HG02798 (cell line): ENCODE measurements around the gene TAS1R3.
"Not testable (repeated sequence)": the region's sequence is repeated elsewhere in the genome, so short reads cannot be mapped to it uniquely, and the experiment has no call there.

ENCODE experiments used
- ATAC-seq: cut with Tn5 transposase; IDR thresholded peaks from one replicate; pipeline ENCODE4 v1.9.1; 2021; ENCODE audit warnings: mild to moderate bottlenecking; ENCODE audit not compliant: unreplicated experiment, poor library complexity

The TAS1R3 gene

DNA sequence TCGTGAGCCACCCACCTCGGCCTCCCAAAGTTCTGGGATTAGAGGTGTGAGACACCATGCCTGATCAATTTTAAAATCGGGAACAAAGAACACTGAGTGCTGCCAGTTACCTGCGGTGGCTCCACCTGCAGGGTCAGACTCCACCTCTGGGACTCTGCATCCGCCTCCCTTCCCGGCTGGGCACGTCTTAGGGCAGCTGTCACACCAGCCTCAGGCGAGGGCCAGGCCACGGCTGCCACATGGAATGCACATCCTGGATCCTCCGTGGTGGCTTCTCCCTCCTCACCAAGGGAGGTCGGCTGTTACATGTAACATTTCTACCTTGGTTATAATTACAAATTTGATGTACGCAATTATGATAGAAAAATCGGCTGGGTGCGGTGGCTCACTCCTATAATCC is 33.2 kb downstream of the TAS1R3 start:
- ATAC-seq, result no peak

DNA sequence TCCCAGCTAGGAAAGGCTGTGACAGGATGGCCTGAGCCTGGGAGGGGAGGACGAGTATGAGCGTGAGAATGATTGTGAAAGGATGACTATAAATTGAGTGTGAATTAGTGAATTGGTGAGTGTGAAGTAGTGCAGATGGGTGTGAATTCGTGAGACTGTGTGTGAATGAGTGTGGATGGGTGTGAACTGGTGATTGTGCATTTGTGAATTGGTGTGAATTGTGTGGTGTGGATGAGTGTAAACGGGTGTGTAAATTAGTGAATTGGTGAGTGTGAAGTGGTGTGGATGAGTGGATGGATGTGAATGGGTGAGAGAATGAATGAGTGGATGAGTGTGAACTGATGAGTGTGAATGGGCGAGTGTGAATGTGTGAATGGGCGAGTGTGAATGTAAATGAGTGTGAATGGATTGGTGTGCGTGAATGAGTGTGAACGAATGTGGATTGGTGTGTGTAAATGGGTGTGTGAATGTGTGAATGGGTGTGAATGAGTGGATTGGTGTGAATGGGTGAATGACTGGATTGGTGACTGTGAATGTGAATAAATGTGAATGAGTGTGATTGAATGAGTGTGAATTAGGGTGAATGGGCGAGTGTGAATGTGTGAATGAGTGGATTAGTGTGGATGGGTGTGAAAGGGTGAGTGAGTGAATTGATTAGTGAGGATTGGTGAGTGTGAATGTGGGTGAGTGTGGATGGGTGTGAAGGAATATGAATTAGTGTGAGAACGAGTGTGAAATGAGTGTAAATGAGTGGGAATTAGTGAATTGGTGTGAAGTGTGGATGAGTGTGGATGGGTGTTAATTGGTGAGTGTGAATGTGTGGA is 35.0 kb downstream of the TAS1R3 start:
- no peak for ATAC-seq

GRCh38 chr1:1366699-1367066 is 35.6 kb downstream of the TAS1R3 start:
- no peak for ATAC-seq

GRCh38 chr1:1367315-1367714 is 36.2 kb downstream of the TAS1R3 start:
- no peak for ATAC-seq

DNA sequence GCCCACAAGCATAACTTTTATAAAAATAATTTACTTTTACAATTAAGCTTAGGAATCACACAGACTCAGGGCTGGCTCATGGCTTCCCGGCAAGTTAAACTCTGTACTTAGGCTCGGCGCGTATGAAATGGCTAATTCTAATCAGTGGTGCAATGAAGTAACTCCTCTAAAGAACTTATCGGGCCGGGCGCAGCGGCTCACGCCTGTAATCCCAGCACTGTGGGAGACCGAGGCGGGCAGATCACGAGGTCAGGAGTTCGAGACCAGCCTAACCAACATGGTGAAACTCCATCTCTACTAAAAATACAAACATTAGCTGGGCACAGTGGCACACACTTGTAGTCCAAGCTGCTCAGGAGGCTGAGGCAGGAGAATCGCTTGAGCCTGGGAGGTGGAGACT is 39.0 kb downstream of the TAS1R3 start:
- not testable (repeated sequence) for ATAC-seq

DNA sequence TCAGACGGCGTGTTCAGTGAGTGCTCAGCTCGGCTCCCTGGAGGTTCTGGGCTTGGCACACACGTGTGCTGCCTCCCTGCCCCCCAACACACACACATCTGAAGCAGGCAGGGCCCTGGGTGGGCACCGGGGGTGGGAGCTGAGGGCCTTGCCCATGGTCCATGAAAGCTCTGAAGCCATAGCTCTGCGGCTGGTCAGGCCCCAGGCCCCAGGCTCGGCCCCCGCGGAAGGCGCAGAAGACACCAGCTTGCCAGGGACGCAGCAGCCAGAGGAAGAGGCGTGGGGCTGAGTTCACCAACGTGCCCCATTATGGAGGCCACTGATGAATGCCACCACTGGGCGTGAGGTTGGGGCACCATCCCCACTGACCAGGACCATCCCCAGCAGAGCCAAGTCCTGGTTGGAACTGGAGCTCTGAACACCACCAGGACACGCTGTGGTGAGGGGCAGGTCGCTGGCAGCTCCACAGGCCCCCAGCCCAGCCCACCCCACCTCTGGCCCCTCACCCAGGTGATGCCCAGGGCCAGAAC is 39.8 kb downstream of the TAS1R3 start:
- ATAC-seq, result no peak

DNA sequence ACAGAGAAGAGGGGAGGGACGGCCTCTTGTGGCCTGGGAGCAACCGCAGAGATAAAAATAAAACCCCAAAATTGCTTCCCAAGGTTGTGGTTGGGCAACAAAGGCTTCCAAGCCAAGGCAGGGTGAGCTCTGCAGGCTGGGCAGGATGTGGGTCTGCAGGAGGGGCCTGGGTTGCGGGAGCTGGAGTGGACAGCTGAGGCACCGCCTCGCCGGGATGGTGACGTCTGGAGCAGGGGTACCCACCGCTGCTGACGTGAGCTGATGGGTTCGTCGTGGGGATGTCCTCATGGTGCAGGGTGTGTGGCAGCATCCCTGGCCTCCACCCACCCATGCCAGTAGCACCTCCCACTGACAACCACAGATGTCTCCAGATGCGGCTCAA is 40.3 kb downstream of the TAS1R3 start:
- ATAC-seq, result no peak

GRCh38 chr1:1371746-1372711 is 40.9 kb downstream of the TAS1R3 start:
- ATAC-seq, result peak; percentile 18

GRCh38 chr1:1373051-1373814 is 42.2 kb downstream of the TAS1R3 start:
- ATAC-seq, result no peak

GRCh38 chr1:1373815-1374588 is 42.9 kb downstream of the TAS1R3 start:
- no peak for ATAC-seq

- peak; percentile 4 for ATAC-seq
Measured at GRCh38 chr1:1374589-1374928, 43.5 kb downstream of the TAS1R3 start.

DNA sequence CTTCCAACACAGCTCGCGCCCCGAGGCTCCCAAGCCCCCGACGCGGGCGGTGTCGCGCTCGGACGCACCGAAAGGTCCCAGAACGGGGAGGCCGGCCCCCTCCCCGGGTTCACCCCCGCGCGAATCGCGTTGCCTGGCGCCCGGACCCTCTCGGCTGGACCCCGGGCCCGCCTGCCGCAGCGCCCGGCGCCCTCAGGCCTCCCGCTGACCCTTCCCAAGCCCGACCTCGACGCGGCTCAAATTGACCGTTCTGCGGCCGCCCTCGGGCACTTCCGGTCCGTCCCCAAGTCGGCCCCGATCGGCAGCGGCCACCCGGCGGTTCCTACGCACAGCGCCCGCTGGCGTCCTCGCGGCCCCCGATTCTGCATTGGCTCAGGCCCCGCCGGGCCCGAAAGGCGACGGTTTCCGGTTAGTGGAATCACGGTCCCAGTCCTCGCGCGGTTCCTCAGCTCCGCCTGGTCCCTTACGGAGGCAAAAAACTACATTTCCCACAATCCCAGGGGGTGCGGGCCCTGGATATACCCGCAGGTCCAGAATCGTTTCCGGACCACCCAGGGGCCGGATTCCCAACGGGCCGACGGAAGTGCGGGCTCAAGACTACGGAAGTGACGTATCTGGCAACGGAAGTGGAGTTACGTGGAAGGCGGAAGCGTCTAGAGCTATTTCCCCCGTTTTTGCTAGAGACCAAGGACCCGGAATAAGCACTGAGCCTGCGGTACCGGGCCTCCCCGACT is 44.0 kb downstream of the TAS1R3 start, which contains the start of gene AURKAIP1:
AURKAIP1 (minus strand) TSS at position 279 of the 734 bp plus-strand sequence. CDS start 451 bp downstream, outside the sequence.
- peak; percentile 88 for ATAC-seq

- ATAC-seq, result no peak
Measured at GRCh38 chr1:1376551-1377226, 45.6 kb downstream of the TAS1R3 start.

- ATAC-seq, result no peak
Measured at GRCh38 chr1:1377540-1378205, 46.6 kb downstream of the TAS1R3 start.

DNA sequence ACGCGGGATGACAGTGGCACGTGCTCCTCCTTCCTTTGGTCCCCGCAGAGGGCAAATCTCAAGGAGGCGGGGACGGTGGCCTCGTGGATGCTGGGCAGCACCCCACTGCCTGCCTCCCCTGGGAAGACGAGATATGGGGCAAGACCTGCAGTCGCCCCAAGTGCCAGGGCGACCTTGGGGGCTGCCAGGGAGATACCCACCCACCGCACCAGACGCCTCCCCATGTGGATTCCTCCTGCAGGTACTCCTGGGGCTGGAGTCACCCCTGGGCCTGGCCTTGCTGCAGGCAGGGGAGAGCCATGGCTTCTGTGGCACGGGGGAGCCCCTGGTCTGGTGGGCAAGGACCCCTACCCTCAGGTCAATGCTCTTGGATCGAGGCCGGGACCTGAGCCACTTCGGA is 49.8 kb downstream of the TAS1R3 start:
- no peak for ATAC-seq

- no peak for ATAC-seq
Measured at GRCh38 chr1:1381294-1381693, 50.2 kb downstream of the TAS1R3 start.
